ENCODE data around the gene GYPA.
"Not testable (repeated sequence)": the region's sequence is repeated elsewhere in the genome, so short reads cannot be mapped to it uniquely, and the experiment has no call there.

The GYPA gene

GRCh38 chr4:144142690-144143326 is 2.3 kb upstream of the GYPA start:
- H3K36me3 ChIP-seq (ENCODE audit: control insufficient read depth in 2 of 2, insufficient read depth in 1 of 2, low read length in 2 of 2); H3K9me3 ChIP-seq (ENCODE audit: control insufficient read depth, insufficient read depth, low read depth, low read length); H3K27ac ChIP-seq (ENCODE audit: extremely low read depth, low read depth, low read length); H3K4me1 ChIP-seq (ENCODE audit: control insufficient read depth, insufficient read depth, low read length); H3K4me3 ChIP-seq (ENCODE audit: low read depth, low read length); POLR2A ChIA-PET: not testable (repeated sequence)
- peak; percentile 51 for TF ChIP-seq ZNF654 (tag by site-specific recombination; IDR thresholded peaks at IDR 0.05; ENCODE audit: low read depth)
- CTCF ChIA-PET = interaction anchor here (0.7 to 1.2 kb wide), 6 partner anchors 21 to 769 kb away, joined by 3 to 4 read pairs (median 3); no protein-coding TSS in a partner anchor

GRCh38 chr4:144141493-144141892 is 975 bp upstream of the GYPA start:
- Histone ChIP-seq H3K36me3 (ENCODE audit: control insufficient read depth in 2 of 2, insufficient read depth in 1 of 2, low read length in 2 of 2) (no peaks in the 10 kb centered on the region), H3K9me3 (ENCODE audit: control insufficient read depth, insufficient read depth, low read depth, low read length) (no peaks in the 10 kb centered on the region), H3K27ac (ENCODE audit: extremely low read depth, low read depth, low read length) (no peak overlapping the region), H3K4me1 (ENCODE audit: control insufficient read depth, insufficient read depth, low read length) (no peaks in the 10 kb centered on the region), H3K4me3 (ENCODE audit: low read depth, low read length) (no peak overlapping the region)
- ChIA-PET POLR2A (no interaction called here), CTCF (interaction anchor here (0.6 kb wide), 1 partner anchor 39 kb away, joined by 3 read pairs; no protein-coding TSS in a partner anchor)
- no peak for TF ChIP-seq ZNF473 (tag by site-specific recombination; IDR thresholded peaks at IDR 0.05)
- no peak for TF ChIP-seq ZNF777 (tag by site-specific recombination; IDR thresholded peaks at IDR 0.05; ENCODE audit: borderline replicate concordance)
- TF ChIP-seq ZNF302 (tag by site-specific recombination; IDR thresholded peaks at IDR 0.05; ENCODE audit: low read depth) = no peak
- no peak for TF ChIP-seq HOXA7 (CRISPR knock-in tag; IDR thresholded peaks at IDR 0.05; ENCODE audit: borderline replicate concordance)
- no peak for TF ChIP-seq GLIS2 (tag by site-specific recombination; IDR thresholded peaks at IDR 0.05)
- no peak for TF ChIP-seq ZNF341 (tag by site-specific recombination; IDR thresholded peaks at IDR 0.05; ENCODE audit: low read depth)
- TF ChIP-seq ZNF704 (tag by site-specific recombination; IDR thresholded peaks at IDR 0.05) = no peak
- no peak for TF ChIP-seq PATZ1 (tag by site-specific recombination; IDR thresholded peaks at IDR 0.05)

GRCh38 chr4:144139991-144140390 is 527 bp downstream of the GYPA start:
- H3K4me1 ChIP-seq (ENCODE audit: control insufficient read depth, insufficient read depth, low read length); POLR2A ChIA-PET; H3K9me3 ChIP-seq (ENCODE audit: control insufficient read depth, insufficient read depth, low read depth, low read length); H3K36me3 ChIP-seq (ENCODE audit: control insufficient read depth in 2 of 2, insufficient read depth in 1 of 2, low read length in 2 of 2); CTCF ChIA-PET; H3K4me3 ChIP-seq (ENCODE audit: low read depth, low read length); H3K27ac ChIP-seq (ENCODE audit: extremely low read depth, low read depth, low read length): not testable (repeated sequence)

GRCh38 chr4:144139547-144139946 is 971 bp downstream of the GYPA start:
- POLR2A ChIA-PET; H3K4me1 ChIP-seq (ENCODE audit: control insufficient read depth, insufficient read depth, low read length); H3K9me3 ChIP-seq (ENCODE audit: control insufficient read depth, insufficient read depth, low read depth, low read length); H3K27ac ChIP-seq (ENCODE audit: extremely low read depth, low read depth, low read length); CTCF ChIA-PET; H3K4me3 ChIP-seq (ENCODE audit: low read depth, low read length); H3K36me3 ChIP-seq (ENCODE audit: control insufficient read depth in 2 of 2, insufficient read depth in 1 of 2, low read length in 2 of 2): not testable (repeated sequence)

- POLR2A ChIA-PET; H3K9me3 ChIP-seq (ENCODE audit: control insufficient read depth, insufficient read depth, low read depth, low read length); H3K36me3 ChIP-seq (ENCODE audit: control insufficient read depth in 2 of 2, insufficient read depth in 1 of 2, low read length in 2 of 2); H3K4me1 ChIP-seq (ENCODE audit: control insufficient read depth, insufficient read depth, low read length); H3K27ac ChIP-seq (ENCODE audit: extremely low read depth, low read depth, low read length); H3K4me3 ChIP-seq (ENCODE audit: low read depth, low read length); CTCF ChIA-PET: not testable (repeated sequence)
These were observed 2.3 kb downstream of the GYPA start for GRCh38 chr4:144138239-144138638.

- H3K4me1 ChIP-seq (ENCODE audit: control insufficient read depth, insufficient read depth, low read length); CTCF ChIA-PET; POLR2A ChIA-PET; H3K36me3 ChIP-seq (ENCODE audit: control insufficient read depth in 2 of 2, insufficient read depth in 1 of 2, low read length in 2 of 2); H3K27ac ChIP-seq (ENCODE audit: extremely low read depth, low read depth, low read length); H3K4me3 ChIP-seq (ENCODE audit: low read depth, low read length); H3K9me3 ChIP-seq (ENCODE audit: control insufficient read depth, insufficient read depth, low read depth, low read length): not testable (repeated sequence)
These were observed 3.2 kb downstream of the GYPA start for GRCh38 chr4:144137137-144137931.
